Mucosa of descending colon (tissue), 3 donors: ENCODE results near the gene C8G. TPM values are rescaled to one million over a fixed set of nuclear protein-coding genes. Genes with fewer than 3 reads are reported as not detected.

Experiments used
- ATAC-seq: fragments of 200-7000 bp; cut with Tn5 transposase; one replicate; pipeline ENCODE4 v1.9.1; 2020; ENCODE audit warnings: mild to moderate bottlenecking, moderate library complexity
- DNase-seq, 3 donors: peaks; one replicate each; pipeline ENCODE4 v3.0.0-alpha.2; 2020
- H3K36me3 ChIP-seq: fragments of 200-600 bp; one replicate; pipeline ENCODE4 v1.8.0; 2021; ENCODE audit warnings: low read depth, mild to moderate bottlenecking
- H3K4me1 ChIP-seq: fragments of 200-600 bp; one replicate; pipeline ENCODE4 v1.8.0; 2021; ENCODE audit warnings: low read depth, mild to moderate bottlenecking
- H3K4me3 ChIP-seq: fragments of 200-600 bp; one replicate; pipeline ENCODE4 v1.8.0; 2021; ENCODE audit warnings: mild to moderate bottlenecking
- H3K9me3 ChIP-seq: fragments of 200-600 bp; one replicate; pipeline ENCODE4 v1.8.0; 2021; ENCODE audit warnings: mild to moderate bottlenecking
- CTCF ChIP-seq: fragments of 200-600 bp; IDR thresholded peaks from one replicate; pipeline ENCODE4 v1.8.0; 2022; ENCODE audit warnings: antibody characterized with exemption, mild to moderate bottlenecking
- intact Hi-C, 2 donors: fragments of 100-400 bp; cut with DNase I in 1 of 2; cut with micrococcal nuclease in 1 of 2; formaldehyde crosslinking; loops; one replicate each; pipeline versions ENCODE4 v1.11.0 to v1.11.1; 2022; cut with DNase I, micrococcal nuclease
- long read RNA-seq, 2 donors: library from polyadenylated mRNA; unstranded; transcript quantifications; one replicate each; pipeline ENCODE4 v2.0.0, GENCODE V29; 2019 to 2021
- total RNA-seq, 3 donors: library from RNA; stranded (reverse); fragmentation: NEBNext Ultra II Directional in 2 of 3; extraction: Animal tissue kit (Norgen Biotek cat#: 25700) in 2 of 3; gene quantifications; one replicate each; pipeline versions ENCODE4 v1.2.1 to v1.2.4, GENCODE V29; 2021 to 2023
- donor health status: DM: no; HTN: no; CAD: no; lungs with moderate emphysema.
- donor health status: DM: no; HTN: no; CAD: no.
- donor health status: DM: no; HTN: yes; CAD: no.

The C8G gene
- total RNA-seq = 10 to 100 TPM in 2 of 3 donors, 1 to 10 TPM in 1; 3.2 to 15.4 (median 10.4) TPM
- long read RNA-seq, donor 1, partial matches to known transcripts = 3 of 6 reads
- long read RNA-seq, donor 1, other reads (novel, unspliced or antisense) = 1 of 6 reads
- long read RNA-seq, donor 2, transcript C8G-202 (7 exons, 881 nt) = major isoform, 6 of 7 reads
- long read RNA-seq, donor 2, partial matches to known transcripts = 1 of 7 reads
- long read RNA-seq, donor 2, other reads (novel, unspliced or antisense) = 0 of 7 reads

- DNase-seq = peak; percentile 92 to 98 (median 97)
- H3K36me3 ChIP-seq = peaks cover 20% of the 10 kb centered on the region
- TF ChIP-seq CTCF = peak; percentile 98
- intact Hi-C loops = no loop called here
- peak; percentile 87 for ATAC-seq
- peak within 1 kb of the TSS; percentile 95 for H3K4me3 ChIP-seq
- H3K4me1 ChIP-seq = peaks cover 30% of the 10 kb centered on the region
- H3K9me3 ChIP-seq = no peaks in the 10 kb centered on the region
Measured at GRCh38 chr9:136944519-136945332, at the start of gene C8G, which contains the start of gene FBXW5. Gene C8G (plus strand): TSS chr9:136945243. CDS start chr9:136945321, 78 bp downstream. Gene FBXW5 (minus strand): TSS chr9:136944738. CDS start chr9:136944083, 655 bp downstream.

- intact Hi-C loops = no loop called here
- no peak overlapping the region for H3K4me3 ChIP-seq
- TF ChIP-seq CTCF = no peak
- ATAC-seq = no peak
- H3K9me3 ChIP-seq = no peaks in the 10 kb centered on the region
- no peaks in the 10 kb centered on the region for H3K36me3 ChIP-seq
- H3K4me1 ChIP-seq = peaks cover 26% of the 10 kb centered on the region
- no peak for DNase-seq
Measured at GRCh38 chr9:136896027-136896426, 49.0 kb upstream of the C8G start.

- DNase-seq (no peak), ATAC-seq (no peak)
- Histone ChIP-seq H3K36me3 (no peaks in the 10 kb centered on the region), H3K9me3 (no peaks in the 10 kb centered on the region), H3K4me1 (peaks cover 51% of the 10 kb centered on the region), H3K4me3 (no peak overlapping the region)
- intact Hi-C loops = no loop called here
- TF ChIP-seq CTCF = no peak
Measured at GRCh38 chr9:136898483-136899100, 46.5 kb upstream of the C8G start.

- Histone ChIP-seq H3K4me3 (no peak overlapping the region), H3K9me3 (no peaks in the 10 kb centered on the region), H3K4me1 (peaks cover 55% of the 10 kb centered on the region), H3K36me3 (no peaks in the 10 kb centered on the region)
- ATAC-seq (peak; percentile 43), DNase-seq (peak; percentile 70 to 79 (median 76))
- intact Hi-C loops = no loop called here
- no peak for TF ChIP-seq CTCF
Measured at GRCh38 chr9:136899196-136899595, 45.8 kb upstream of the C8G start.

GRCh38 chr9:136900556-136900955 lies 44.5 kb upstream of the C8G start:
- H3K36me3 ChIP-seq = no peaks in the 10 kb centered on the region
- H3K9me3 ChIP-seq = no peaks in the 10 kb centered on the region
- H3K4me1 ChIP-seq = peaks cover 55% of the 10 kb centered on the region
- no peak for TF ChIP-seq CTCF
- DNase-seq (no peak), ATAC-seq (no peak)
- no peak overlapping the region for H3K4me3 ChIP-seq
- intact Hi-C loops = no loop called here
